Retinal pigment epithelial cell (primary cell): ENCODE results near the gene FOXK2.
A peak's percentile ranks its signal among the peaks of the same experiment; 100 is the strongest.

Source experiments
- DNase-seq: peaks from one replicate; pipeline ENCODE4 v3.0.0-alpha.2; 2010; ENCODE audit warnings: low read depth
- H3K4me3 ChIP-seq: 2 replicates; pipeline ENCODE4 v1.5.1; 2011; ENCODE audit warnings: mild to moderate bottlenecking, low read length, control low read depth, moderate library complexity
- CTCF ChIP-seq: conservative IDR thresholded peaks from 2 replicates; pipeline ENCODE4 v1.5.1; 2011; ENCODE audit warnings: low read depth, low read length, control low read depth, inconsistent platforms

Gene FOXK2

DNA sequence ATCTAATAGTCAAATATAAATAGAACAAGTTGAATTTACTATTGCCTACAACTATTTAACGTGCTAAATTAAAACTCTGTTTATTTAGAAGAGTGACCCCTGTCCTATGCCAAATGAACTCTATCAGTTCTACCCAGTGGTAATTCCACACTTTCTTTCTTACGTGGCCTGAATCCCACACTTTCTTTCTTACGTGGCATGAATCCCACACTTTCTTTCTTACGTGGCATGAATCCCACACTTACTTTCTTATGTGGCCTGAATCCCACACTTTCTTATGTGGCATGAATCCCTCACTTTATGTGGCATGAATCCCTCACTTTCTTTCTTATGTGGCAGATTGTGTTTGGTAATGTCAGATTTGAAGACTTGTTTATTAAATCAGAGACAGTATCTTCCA lies 6.2 kb downstream of the FOXK2 start:
- H3K4me3 ChIP-seq = no peak overlapping the region
- TF ChIP-seq CTCF = no peak
- no peak for DNase-seq

DNA sequence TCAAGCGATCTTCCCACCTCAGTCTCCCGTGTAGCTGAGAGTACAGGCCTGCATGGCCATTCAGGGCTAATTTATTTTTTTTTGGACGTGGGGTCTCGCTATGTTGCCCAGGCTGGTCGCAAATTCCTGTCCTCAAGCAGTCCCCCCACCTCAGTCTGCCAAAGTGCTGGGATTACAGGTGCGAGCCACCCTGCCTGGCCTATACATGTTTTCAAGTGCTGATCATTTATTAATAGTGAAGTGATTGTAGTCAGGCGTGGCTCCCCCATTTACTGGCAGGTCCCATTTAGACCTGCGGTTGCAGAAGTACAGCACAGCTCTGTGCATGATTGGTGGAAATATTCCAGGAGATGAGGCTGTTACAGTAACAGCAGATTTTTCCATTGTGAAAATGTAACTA lies 8.4 kb downstream of the FOXK2 start:
- no peak overlapping the region for H3K4me3 ChIP-seq
- no peak for DNase-seq
- no peak for TF ChIP-seq CTCF

DNA sequence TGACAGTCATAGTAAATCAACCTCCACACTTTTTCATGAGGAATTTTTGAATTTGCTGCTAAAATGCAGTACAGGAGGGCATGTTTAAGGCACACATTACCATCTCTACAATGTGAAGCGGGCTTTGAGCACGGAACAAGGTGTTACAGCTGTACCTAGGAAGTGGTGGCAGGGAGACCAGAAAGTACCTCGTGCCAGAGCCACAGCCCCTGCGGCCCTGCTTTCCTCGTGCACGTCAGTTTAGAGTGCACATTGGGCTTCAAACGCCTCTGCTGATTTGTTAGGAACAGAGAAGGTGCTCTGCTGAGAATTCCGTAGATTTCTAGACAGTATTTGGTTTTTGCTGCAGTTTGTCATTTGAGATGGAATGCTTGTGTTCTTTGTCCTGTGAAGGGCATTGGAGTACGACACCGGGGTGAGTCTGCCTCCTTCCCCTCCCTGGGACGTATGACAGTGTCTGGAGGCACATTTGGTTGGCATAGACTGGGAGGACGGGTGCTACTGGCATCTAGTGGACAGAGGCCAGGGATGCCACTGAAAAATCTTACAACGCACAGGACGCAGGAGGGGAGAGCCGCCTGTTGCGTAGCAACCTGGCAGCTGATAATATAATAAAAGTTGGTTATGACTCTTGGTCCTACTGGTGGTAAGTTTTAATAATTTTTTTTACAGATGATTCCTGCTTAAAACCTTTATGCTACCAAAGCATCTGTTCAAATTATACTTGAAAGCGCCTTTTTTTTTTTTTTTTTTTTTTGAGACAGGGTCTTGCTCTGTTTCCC lies 9.1 kb downstream of the FOXK2 start:
- no peak for DNase-seq
- peak; percentile 67 for TF ChIP-seq CTCF

DNA sequence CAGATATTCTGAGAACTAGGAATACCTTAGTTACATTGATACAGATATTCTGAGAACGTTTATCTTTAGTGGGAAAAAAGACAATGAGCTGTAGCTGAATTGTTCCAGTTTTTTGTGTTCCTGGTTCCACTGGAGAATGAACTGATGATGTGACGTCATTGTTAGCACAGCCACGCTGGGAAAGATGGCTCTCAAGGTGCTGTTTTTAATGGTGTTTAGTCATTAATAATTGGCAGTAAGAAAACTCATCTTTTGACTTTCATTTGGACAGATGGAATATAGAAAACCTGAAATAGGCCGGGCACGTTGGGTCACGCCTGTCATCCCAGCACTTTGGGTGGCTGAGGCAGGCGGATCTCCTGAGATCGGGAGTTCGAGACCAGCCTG lies 10.4 kb downstream of the FOXK2 start:
- no peak for DNase-seq
- H3K4me3 ChIP-seq = no peak overlapping the region
- no peak for TF ChIP-seq CTCF

More for the DNA sequence above, 9.1 kb downstream of the FOXK2 start:
- H3K4me3 ChIP-seq = no peak overlapping the region

GRCh38 chr17:82531431-82531881 lies 11.9 kb downstream of the FOXK2 start:
- DNase-seq = no peak
- TF ChIP-seq CTCF = no peak

DNA sequence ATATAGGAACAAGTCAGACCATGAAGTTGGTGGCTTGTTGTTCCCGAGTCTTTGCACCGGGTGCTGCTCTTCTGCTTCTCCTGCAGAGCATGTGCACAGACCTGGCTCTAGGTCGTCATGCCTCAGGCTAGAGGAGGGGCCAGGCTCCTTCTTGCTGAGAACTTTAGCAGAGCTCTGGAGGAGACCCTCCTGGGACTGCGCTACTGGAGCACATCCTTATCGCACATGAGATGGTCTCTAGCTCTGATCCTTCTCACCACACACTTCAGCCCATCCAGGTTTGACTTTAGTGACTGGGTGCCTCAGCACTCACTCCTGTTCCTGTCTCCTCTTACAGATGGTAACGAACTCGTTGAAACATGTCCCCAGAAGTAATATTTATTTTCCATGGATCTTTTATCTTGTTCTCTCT lies 14.9 kb downstream of the FOXK2 start:
- DNase-seq = no peak
- no peak for TF ChIP-seq CTCF
- no peak overlapping the region for H3K4me3 ChIP-seq

More at GRCh38 chr17:82531431-82531881, 11.9 kb downstream of the FOXK2 start:
- no peak overlapping the region for H3K4me3 ChIP-seq
